Stimulated activated CD8-positive, alpha-beta memory T cell treated with anti-CD3 and anti-CD28 coated beads, Interleukin-15, amount 100 ng/mL, for 48 hours (primary cell): ENCODE data around the gene TBC1D16.
"Not testable (repeated sequence)": the region's sequence is repeated elsewhere in the genome, so short reads cannot be mapped to it uniquely, and the experiment has no call there.

Experiments used
- DNase-seq, 2 donors: peaks; one replicate each; pipeline ENCODE4 v3.0.0-alpha.2; 2020; ENCODE audit warnings: low read depth in 2 of 2

TBC1D16 gene

GRCh38 chr17:79976451-79976850 is 59.2 kb downstream of the TBC1D16 start:
- no peak for DNase-seq

DNA sequence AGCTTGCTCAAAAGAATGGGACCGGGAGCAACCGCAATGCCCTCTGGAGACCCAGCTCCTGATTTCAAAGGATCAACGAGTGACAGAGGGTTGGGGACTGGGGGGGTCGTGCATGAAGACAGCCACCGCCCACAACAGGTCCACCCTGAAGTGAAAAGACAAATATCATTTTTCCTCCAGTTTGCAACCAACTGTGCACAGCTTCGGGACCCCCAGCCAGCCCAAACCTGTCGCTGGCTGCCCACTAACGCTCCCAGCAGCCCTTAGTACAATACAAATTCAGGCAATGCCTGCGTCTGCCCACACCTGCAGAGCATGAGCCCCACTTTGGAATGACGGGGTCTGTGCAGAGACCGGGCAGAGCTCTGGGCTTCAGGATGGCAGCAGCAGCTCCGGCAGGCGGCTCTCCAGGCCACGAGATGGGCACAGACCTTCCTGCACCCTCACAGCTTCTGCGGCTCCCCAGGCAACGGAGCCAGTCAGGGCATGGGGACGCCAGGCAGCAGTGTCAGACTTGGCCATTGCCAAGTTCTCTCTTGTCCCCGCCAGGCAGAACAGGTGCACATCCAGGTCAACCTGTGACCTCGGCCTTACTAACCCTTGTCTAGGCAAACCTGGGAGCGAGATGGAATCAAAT is 60.1 kb downstream of the TBC1D16 start:
- DNase-seq: no peak

GRCh38 chr17:79974566-79975497 is 60.8 kb downstream of the TBC1D16 start:
- no peak for DNase-seq

GRCh38 chr17:79971651-79972050 is 64.0 kb downstream of the TBC1D16 start:
- DNase-seq: no peak

- DNase-seq: no peak
Measured at GRCh38 chr17:79970576-79971068, 65.0 kb downstream of the TBC1D16 start.

DNA sequence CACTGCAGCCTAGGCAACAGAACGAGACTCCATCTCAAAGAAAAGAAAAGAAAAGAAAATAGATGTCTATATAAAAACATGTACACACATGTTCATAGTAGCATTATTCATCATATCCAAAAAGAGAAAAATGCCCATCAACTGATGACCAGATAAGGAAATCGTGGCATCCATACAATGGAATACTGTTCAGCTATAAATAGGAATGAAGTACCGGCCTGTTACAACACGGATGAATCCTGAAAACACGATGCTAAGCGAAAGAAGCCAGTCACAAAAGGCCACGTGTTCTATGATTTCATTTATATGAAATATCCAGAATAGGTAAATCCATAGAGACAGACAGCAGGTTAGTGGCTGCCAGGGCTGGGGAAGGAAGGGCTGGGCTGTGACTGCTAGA is 65.8 kb downstream of the TBC1D16 start:
- no peak for DNase-seq

GRCh38 chr17:79968116-79968515 is 67.6 kb downstream of the TBC1D16 start:
- DNase-seq: no peak

GRCh38 chr17:79966681-79967080 is 69.0 kb downstream of the TBC1D16 start:
- no peak for DNase-seq

DNA sequence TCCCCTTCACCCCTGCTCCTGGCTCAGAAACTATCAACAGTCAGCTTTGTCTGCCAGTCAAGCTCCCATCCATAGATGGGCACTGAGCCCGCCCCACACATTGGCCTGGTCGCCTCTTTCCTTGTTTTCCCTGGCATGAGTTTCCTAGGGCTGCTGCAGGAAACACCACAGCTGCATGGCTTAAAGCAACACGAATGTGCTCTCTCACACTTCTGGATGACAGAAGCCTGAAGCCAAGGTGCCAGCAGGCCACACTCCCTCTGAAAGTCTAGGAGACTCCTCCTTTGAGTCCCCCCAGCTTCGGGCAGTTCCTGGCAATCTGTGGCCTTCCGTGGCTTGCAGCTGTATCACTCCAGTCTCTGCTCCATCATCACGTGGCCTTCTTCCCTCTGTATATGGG is 69.9 kb downstream of the TBC1D16 start:
- no peak for DNase-seq

DNA sequence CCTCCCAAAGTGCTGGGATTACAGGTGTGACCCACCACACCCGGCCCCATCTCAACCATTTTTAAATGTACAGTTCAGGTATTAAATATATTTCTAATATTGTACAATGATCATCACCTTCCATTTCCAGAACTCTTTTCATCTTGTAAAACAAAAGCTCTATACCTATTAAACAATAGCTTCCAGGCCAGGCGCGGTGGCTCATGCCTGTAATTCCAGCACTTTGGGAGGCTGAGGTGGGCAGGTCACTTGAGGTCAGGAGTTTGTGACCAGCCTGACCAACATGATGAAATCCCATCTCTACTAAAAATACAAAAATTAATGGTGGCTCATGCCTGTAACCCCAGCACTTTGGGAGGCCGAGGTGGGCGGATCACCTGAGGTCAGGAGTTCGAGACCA is 73.2 kb downstream of the TBC1D16 start:
- not testable (repeated sequence) for DNase-seq

GRCh38 chr17:79961567-79961966 is 74.1 kb downstream of the TBC1D16 start:
- DNase-seq: not testable (repeated sequence)

GRCh38 chr17:79960788-79961522 is 74.7 kb downstream of the TBC1D16 start:
- DNase-seq: no peak

DNA sequence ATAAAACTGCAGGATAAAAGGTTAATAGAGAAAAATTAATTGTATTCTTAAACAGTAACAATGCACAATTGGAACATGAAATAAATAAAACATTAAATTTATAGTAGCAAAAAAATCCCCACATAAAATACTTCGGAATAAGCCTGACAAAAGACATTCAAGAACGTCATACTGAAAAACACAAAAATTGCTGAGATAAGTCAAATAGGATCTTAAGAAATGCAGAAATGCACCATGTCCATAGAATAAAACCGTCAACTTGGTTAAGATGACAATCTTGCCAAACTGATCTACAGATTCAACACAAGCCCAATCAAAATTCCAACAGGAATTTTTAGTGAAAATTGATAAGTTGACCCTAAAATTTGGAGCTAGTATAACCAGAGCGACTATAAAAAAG is 76.6 kb downstream of the TBC1D16 start:
- no peak for DNase-seq

DNA sequence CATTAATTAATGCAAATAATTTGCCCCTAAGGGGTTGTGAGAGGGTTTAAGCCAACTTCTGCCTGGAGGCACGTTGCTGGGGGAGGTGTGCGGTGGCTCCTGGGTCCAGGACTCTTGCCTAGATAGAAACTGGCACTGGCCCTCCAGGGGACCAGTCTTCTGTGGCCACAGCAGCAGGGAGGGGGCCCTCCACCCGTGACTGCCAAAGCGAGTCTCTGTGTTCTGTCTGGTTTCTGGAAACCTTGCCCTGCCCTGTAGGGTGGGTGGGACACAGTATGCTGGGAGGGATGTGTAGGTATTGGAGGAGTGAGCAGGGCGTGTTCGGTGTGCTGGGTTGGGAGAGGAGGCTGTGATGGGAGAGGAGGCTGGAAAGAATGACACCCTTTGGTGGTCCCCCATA is 78.8 kb downstream of the TBC1D16 start:
- no peak for DNase-seq

DNA sequence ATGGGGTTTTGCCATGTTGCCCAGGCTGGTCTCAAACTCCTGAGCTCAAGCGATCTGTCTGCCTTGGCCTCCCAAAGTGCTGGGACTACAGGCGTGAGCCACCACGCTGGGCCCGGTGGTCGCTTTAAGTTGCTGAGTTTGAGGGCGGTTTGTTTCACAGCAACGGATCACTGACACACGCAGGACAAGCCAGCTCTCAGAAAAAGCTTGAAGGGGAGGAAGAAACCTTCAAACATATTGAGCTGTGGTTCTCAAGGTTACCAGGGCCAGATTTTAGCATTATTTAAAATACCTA is 79.3 kb downstream of the TBC1D16 start:
- not testable (repeated sequence) for DNase-seq

GRCh38 chr17:79955691-79956440 is 79.8 kb downstream of the TBC1D16 start:
- no peak for DNase-seq

GRCh38 chr17:79955167-79955549 is 80.5 kb downstream of the TBC1D16 start:
- no peak for DNase-seq

- DNase-seq: no peak
Measured at GRCh38 chr17:79954281-79955166, 81.1 kb downstream of the TBC1D16 start.

GRCh38 chr17:79953335-79953734 is 82.3 kb downstream of the TBC1D16 start:
- no peak for DNase-seq

DNA sequence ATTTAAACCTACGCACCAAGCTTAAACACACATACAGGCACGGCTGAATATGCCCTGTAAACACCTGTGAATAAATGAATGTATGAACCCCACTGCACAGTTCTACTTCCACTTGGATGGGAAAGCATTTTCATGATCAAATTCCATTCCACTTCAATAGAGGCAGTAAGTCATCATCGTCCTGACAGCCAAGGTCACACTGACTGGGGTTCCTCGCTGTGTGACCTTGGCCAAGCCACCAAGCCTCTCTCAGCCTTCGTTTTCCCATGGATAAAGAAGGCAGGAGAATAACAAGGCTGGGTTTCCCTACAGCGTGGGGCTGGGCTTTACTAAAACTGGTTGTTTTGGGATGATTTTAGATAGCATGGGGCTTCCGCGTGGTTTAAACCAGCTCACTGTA is 82.8 kb downstream of the TBC1D16 start:
- DNase-seq: no peak
